Measurements from ENCODE around the gene YPEL2. TPM values are rescaled to one million over a fixed set of nuclear protein-coding genes. Genes with fewer than 3 reads are reported as not detected.

YPEL2 gene
- total RNA-seq, 1 experiment from 2014 or later: 4.7 TPM

DNA sequence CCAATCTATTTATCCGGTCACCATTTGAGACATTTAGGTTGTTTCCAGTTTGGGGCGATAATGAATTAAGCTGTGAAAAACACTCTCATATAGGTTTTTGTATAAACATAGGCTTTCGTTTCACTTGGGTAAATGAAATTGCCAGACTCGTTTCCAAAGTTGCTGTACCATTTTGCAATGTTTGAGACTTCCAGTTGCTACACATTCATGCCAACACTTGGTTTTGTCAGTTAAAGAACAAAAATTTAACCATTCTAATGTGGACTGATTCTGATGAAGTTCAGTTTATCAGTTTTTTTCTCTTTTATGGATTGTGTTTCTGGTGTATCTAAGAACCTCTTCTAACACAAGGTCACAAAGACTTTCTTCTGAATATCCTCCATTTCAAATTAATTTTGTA lies 52.4 kb downstream of the YPEL2 start:
- Histone ChIP-seq H3K4me2 (ENCODE audit: low read length) (no peak overlapping the region), H3K27me3 (ENCODE audit: insufficient read depth, low read length) (no peaks in the 10 kb centered on the region), H4K20me1 (ENCODE audit: insufficient read depth) (no peaks in the 10 kb centered on the region), H3K27ac (ENCODE audit: low read depth, low read length) (no peak overlapping the region), H3K9ac (ENCODE audit: low read length) (no peak overlapping the region), H3K36me3 (ENCODE audit: control insufficient read depth in 1 of 2, insufficient read depth in 2 of 2, low read length in 2 of 2) (no peaks in the 10 kb centered on the region), H2AFZ (ENCODE audit: low read depth, low read length, poor library complexity, severe bottlenecking) (no peak overlapping the region), H3K79me2 (ENCODE audit: insufficient read depth, low read length) (no peaks in the 10 kb centered on the region), H3K9me2 (ENCODE audit: insufficient read depth) (no peaks in the 10 kb centered on the region), H3K4me3 (replicated peaks in 1 of 2; ENCODE audit: low read depth in 1 of 2, low read length in 2 of 2) (no peak overlapping the region), H3K4me1 (ENCODE audit: control insufficient read depth in 1 of 2, insufficient read depth in 2 of 2, low read length in 2 of 2) (no peaks in the 10 kb centered on the region), H3K9me3 (ENCODE audit: control insufficient read depth in 1 of 2, insufficient read depth in 1 of 2, low read depth in 1 of 2, low read length in 2 of 2) (no peaks in the 10 kb centered on the region)
- intact Hi-C loops (cut with micrococcal nuclease): no loop called here
- no peak for TF ChIP-seq SIN3A (IDR thresholded peaks at IDR 0.05; ENCODE audit: low read depth)
- TF ChIP-seq, protein P1, sequence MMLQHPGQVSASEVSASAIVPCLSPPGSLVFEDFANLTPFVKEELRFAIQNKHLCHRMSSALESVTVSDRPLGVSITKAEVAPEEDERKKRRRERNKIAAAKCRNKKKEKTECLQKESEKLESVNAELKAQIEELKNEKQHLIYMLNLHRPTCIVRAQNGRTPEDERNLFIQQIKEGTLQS (IDR thresholded peaks at IDR 0.05): no peak
- TF ChIP-seq, protein P2, sequence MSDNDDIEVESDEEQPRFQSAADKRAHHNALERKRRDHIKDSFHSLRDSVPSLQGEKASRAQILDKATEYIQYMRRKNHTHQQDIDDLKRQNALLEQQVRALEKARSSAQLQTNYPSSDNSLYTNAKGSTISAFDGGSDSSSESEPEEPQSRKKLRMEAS (IDR thresholded peaks at IDR 0.05): no peak
- TF ChIP-seq, protein P3, sequence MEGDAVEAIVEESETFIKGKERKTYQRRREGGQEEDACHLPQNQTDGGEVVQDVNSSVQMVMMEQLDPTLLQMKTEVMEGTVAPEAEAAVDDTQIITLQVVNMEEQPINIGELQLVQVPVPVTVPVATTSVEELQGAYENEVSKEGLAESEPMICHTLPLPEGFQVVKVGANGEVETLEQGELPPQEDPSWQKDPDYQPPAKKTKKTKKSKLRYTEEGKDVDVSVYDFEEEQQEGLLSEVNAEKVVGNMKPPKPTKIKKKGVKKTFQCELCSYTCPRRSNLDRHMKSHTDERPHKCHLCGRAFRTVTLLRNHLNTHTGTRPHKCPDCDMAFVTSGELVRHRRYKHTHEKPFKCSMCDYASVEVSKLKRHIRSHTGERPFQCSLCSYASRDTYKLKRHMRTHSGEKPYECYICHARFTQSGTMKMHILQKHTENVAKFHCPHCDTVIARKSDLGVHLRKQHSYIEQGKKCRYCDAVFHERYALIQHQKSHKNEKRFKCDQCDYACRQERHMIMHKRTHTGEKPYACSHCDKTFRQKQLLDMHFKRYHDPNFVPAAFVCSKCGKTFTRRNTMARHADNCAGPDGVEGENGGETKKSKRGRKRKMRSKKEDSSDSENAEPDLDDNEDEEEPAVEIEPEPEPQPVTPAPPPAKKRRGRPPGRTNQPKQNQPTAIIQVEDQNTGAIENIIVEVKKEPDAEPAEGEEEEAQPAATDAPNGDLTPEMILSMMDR (IDR thresholded peaks at IDR 0.05 in 2 of 3, conservative IDR thresholded peaks at IDR 0.05 in 1 of 3; ENCODE audit: borderline replicate concordance in 1 of 3, insufficient read depth in 1 of 3, low read depth in 2 of 3, low read length in 2 of 3): no peak
- TF ChIP-seq EGR1 (IDR thresholded peaks at IDR 0.05; ENCODE audit: low read depth): no peak
- TF ChIP-seq CBX3 (IDR thresholded peaks at IDR 0.05; ENCODE audit: low read depth): no peak
- no peak for TF ChIP-seq POLR2A (IDR thresholded peaks at IDR 0.05; ENCODE audit: borderline replicate concordance, extremely low read depth, insufficient read depth, insufficient read length)
- no peak for TF ChIP-seq SP1 (IDR thresholded peaks at IDR 0.05; ENCODE audit: low read depth)
- no peak for TF ChIP-seq ELF1 (IDR thresholded peaks at IDR 0.05; ENCODE audit: borderline replicate concordance, low read depth)
- no peak for TF ChIP-seq EZH2phosphoT487 (IDR thresholded peaks at IDR 0.05; ENCODE audit: borderline replicate concordance)
- no peak for TF ChIP-seq ZFX (IDR thresholded peaks at IDR 0.05)
- TF ChIP-seq EZH2 (IDR thresholded peaks at IDR 0.05): no peak
- TF ChIP-seq SRF (IDR thresholded peaks at IDR 0.05; ENCODE audit: low read depth): no peak
- TF ChIP-seq, protein P4, sequence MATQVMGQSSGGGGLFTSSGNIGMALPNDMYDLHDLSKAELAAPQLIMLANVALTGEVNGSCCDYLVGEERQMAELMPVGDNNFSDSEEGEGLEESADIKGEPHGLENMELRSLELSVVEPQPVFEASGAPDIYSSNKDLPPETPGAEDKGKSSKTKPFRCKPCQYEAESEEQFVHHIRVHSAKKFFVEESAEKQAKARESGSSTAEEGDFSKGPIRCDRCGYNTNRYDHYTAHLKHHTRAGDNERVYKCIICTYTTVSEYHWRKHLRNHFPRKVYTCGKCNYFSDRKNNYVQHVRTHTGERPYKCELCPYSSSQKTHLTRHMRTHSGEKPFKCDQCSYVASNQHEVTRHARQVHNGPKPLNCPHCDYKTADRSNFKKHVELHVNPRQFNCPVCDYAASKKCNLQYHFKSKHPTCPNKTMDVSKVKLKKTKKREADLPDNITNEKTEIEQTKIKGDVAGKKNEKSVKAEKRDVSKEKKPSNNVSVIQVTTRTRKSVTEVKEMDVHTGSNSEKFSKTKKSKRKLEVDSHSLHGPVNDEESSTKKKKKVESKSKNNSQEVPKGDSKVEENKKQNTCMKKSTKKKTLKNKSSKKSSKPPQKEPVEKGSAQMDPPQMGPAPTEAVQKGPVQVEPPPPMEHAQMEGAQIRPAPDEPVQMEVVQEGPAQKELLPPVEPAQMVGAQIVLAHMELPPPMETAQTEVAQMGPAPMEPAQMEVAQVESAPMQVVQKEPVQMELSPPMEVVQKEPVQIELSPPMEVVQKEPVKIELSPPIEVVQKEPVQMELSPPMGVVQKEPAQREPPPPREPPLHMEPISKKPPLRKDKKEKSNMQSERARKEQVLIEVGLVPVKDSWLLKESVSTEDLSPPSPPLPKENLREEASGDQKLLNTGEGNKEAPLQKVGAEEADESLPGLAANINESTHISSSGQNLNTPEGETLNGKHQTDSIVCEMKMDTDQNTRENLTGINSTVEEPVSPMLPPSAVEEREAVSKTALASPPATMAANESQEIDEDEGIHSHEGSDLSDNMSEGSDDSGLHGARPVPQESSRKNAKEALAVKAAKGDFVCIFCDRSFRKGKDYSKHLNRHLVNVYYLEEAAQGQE (IDR thresholded peaks at IDR 0.05; ENCODE audit: low read depth): no peak
- TF ChIP-seq POLR2AphosphoS5 (IDR thresholded peaks at IDR 0.05; ENCODE audit: low read depth, low read length): no peak
- TF ChIP-seq JUND (IDR thresholded peaks at IDR 0.05): no peak
- no peak for TF ChIP-seq ZNF274 (IDR thresholded peaks at IDR 0.05; ENCODE audit: low read depth, low read length)
- no peak for DNase-seq (ENCODE audit: low read depth, low spot score)
- ATAC-seq: no peak
- no TSS peak for BruUV-seq (replicated peaks)
- ChIA-PET POLR2A (interaction anchor here (0.5 kb wide), 1 partner anchor 235 kb away, joined by 3 read pairs; no protein-coding TSS in a partner anchor), RAD21 (ENCODE audit: low non-redundant PET in 1 of 2, low total read pairs in 2 of 2, uncharacterized antibody in 2 of 2, unreplicated experiment in 2 of 2) (no interaction called here), CTCF (no interaction called here)

Measured in HCT116 (cell line).